ENCODE data around the gene GRK1. TPM values are rescaled to one million over a fixed set of nuclear protein-coding genes. Genes with fewer than 3 reads are reported as not detected.

Gene GRK1
- total RNA-seq, 2 experiments from 2014 or later: not detected

DNA sequence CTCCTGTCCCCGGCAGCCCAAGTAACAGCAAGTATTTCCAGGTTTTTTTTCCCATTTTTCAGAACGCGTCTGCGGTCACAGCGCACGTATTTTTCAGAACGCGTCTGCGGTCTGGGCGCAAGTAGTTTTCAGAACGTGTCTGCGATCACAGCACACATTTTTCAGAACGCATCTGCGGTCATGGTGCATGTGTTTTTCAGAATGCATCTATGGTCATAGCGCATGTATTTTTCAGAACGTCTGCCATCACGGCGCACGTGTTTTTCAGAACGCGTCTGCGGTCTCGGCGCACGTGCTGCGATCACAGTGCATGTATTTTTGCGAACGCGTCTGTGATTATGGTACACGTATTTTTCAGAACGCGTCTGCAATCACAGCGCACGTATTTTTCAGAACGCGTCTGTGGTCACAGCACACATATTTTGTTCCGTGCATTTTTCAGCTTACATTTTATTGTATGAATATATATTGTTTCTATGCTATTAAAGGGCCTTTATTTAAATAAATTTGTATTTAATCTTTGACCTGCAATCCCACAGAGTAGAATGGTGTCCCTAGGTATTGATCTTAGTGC lies 28.8 kb upstream of the GRK1 start:
- H2AFZ ChIP-seq (ENCODE audit: low read length): no peak overlapping the region
- H3K4me3 ChIP-seq (ENCODE audit: low read depth, low read length, poor library complexity, severe bottlenecking): no peak overlapping the region
- no peak for DNase-seq (ENCODE audit: low spot score)
- H3K9me2 ChIP-seq (ENCODE audit: insufficient read depth, low read length): no peaks in the 10 kb centered on the region
- peaks cover 76% of the 10 kb centered on the region for H3K36me3 ChIP-seq (ENCODE audit: insufficient read depth, low read length)
- CTCF ChIA-PET (ENCODE audit: unreplicated experiment): no interaction called here
- no peaks in the 10 kb centered on the region for H3K9me3 ChIP-seq (ENCODE audit: low read length)
- no TSS peak for BruUV-seq (replicated peaks)
- no peaks in the 10 kb centered on the region for H3K79me2 ChIP-seq (ENCODE audit: insufficient read depth, low read depth, low read length)
- POLR2A ChIA-PET: no interaction called here
- H3K4me1 ChIP-seq (ENCODE audit: insufficient read depth, low read length, poor library complexity, severe bottlenecking): no peaks in the 10 kb centered on the region
- no peak for TF ChIP-seq EZH2phosphoT487 (IDR thresholded peaks at IDR 0.05; ENCODE audit: borderline replicate concordance, low read depth, low read length)
- TF ChIP-seq, protein P1, sequence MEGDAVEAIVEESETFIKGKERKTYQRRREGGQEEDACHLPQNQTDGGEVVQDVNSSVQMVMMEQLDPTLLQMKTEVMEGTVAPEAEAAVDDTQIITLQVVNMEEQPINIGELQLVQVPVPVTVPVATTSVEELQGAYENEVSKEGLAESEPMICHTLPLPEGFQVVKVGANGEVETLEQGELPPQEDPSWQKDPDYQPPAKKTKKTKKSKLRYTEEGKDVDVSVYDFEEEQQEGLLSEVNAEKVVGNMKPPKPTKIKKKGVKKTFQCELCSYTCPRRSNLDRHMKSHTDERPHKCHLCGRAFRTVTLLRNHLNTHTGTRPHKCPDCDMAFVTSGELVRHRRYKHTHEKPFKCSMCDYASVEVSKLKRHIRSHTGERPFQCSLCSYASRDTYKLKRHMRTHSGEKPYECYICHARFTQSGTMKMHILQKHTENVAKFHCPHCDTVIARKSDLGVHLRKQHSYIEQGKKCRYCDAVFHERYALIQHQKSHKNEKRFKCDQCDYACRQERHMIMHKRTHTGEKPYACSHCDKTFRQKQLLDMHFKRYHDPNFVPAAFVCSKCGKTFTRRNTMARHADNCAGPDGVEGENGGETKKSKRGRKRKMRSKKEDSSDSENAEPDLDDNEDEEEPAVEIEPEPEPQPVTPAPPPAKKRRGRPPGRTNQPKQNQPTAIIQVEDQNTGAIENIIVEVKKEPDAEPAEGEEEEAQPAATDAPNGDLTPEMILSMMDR (conservative IDR thresholded peaks at IDR 0.05; ENCODE audit: low read length): no peak
- intact Hi-C loops (cut with micrococcal nuclease; ENCODE audit: unreplicated experiment): no loop called here
- H4K20me1 ChIP-seq (ENCODE audit: insufficient read depth, low read length): no peaks in the 10 kb centered on the region
- H3K27ac ChIP-seq (ENCODE audit: low read depth, low read length, poor library complexity, severe bottlenecking): no peak overlapping the region
- no peak overlapping the region for H3K4me2 ChIP-seq (ENCODE audit: low read length)

DNA sequence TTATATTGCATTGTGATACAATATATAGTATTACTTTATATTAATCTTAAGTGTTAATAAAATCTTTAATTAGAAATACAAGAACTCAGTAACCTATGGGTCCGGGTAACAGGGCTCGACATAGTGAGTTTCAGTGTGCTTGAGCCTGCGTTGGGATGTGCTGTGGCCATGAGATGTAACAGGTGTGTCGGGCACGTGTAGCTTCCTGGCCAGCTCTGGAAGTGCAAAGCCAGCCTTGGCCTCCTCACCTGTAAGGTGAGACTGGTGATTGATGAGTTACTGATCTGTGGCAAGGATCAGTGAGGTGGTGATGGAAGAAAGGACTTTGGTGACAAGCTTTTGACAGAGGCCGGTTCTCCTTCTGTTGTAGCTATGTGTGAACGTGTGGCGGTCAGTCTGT lies 28.2 kb upstream of the GRK1 start:
- TF ChIP-seq EZH2phosphoT487 (IDR thresholded peaks at IDR 0.05; ENCODE audit: borderline replicate concordance, low read depth, low read length): no peak
- Histone ChIP-seq H3K27ac (ENCODE audit: low read depth, low read length, poor library complexity, severe bottlenecking) (no peak overlapping the region), H3K79me2 (ENCODE audit: insufficient read depth, low read depth, low read length) (no peaks in the 10 kb centered on the region), H3K36me3 (ENCODE audit: insufficient read depth, low read length) (peaks cover 72% of the 10 kb centered on the region), H3K4me2 (ENCODE audit: low read length) (no peak overlapping the region), H3K4me1 (ENCODE audit: insufficient read depth, low read length, poor library complexity, severe bottlenecking) (no peaks in the 10 kb centered on the region), H3K4me3 (ENCODE audit: low read depth, low read length, poor library complexity, severe bottlenecking) (no peak overlapping the region), H4K20me1 (ENCODE audit: insufficient read depth, low read length) (no peaks in the 10 kb centered on the region), H3K9me2 (ENCODE audit: insufficient read depth, low read length) (no peaks in the 10 kb centered on the region), H2AFZ (ENCODE audit: low read length) (no peak overlapping the region), H3K9me3 (ENCODE audit: low read length) (no peaks in the 10 kb centered on the region)
- intact Hi-C loops (cut with micrococcal nuclease; ENCODE audit: unreplicated experiment): no loop called here
- BruUV-seq (replicated peaks): no TSS peak
- ChIA-PET CTCF (ENCODE audit: unreplicated experiment) (no interaction called here), POLR2A (no interaction called here)
- no peak for DNase-seq (ENCODE audit: low spot score)

DNA sequence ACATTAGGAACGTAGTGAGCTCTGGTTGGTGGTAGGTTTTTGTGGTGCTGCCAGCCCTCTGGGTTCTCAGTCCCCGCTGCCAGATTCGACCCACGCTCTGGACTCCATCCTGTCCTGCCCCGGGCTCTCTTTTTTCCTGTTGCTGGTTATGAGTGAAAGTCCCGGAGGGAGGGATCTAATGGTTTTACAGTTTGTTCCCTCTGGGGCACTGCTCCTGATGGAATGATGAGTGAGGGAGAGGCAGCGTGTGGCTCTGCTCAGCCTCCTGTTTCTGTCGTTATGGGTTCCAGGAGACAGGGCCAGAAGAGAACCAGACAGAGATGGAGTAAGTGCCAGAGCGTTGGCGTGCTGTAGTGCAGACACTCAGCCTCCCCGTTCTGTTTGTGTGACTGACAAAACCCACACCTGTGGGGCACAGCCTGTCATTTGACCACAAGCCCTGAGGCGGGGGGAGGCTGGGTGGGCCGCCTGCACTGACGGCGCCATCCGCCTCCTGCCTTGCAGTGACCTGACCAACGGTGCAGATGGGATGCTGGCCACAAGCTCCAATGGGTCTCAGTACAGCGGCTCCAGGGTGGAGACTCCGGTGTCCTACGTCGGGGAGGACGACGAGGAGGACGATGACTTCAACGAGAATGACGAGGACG lies 27.3 kb upstream of the GRK1 start:
- H3K9me3 ChIP-seq (ENCODE audit: low read length): no peaks in the 10 kb centered on the region
- no peak overlapping the region for H3K4me3 ChIP-seq (ENCODE audit: low read depth, low read length, poor library complexity, severe bottlenecking)
- no peaks in the 10 kb centered on the region for H3K4me1 ChIP-seq (ENCODE audit: insufficient read depth, low read length, poor library complexity, severe bottlenecking)
- H3K36me3 ChIP-seq (ENCODE audit: insufficient read depth, low read length): peaks cover 62% of the 10 kb centered on the region
- H3K27ac ChIP-seq (ENCODE audit: low read depth, low read length, poor library complexity, severe bottlenecking): no peak overlapping the region
- no peak overlapping the region for H3K4me2 ChIP-seq (ENCODE audit: low read length)
- no peaks in the 10 kb centered on the region for H3K79me2 ChIP-seq (ENCODE audit: insufficient read depth, low read depth, low read length)
- H3K9me2 ChIP-seq (ENCODE audit: insufficient read depth, low read length): no peaks in the 10 kb centered on the region
- no peaks in the 10 kb centered on the region for H4K20me1 ChIP-seq (ENCODE audit: insufficient read depth, low read length)
- BruUV-seq (replicated peaks): no TSS peak
- ChIA-PET CTCF (ENCODE audit: unreplicated experiment) (no interaction called here), POLR2A (no interaction called here)
- DNase-seq (ENCODE audit: low spot score): no peak
- TF ChIP-seq EZH2phosphoT487 (IDR thresholded peaks at IDR 0.05; ENCODE audit: borderline replicate concordance, low read depth, low read length): no peak
- TF ChIP-seq, protein P1 (conservative IDR thresholded peaks at IDR 0.05; ENCODE audit: low read length): no peak
- no peak overlapping the region for H2AFZ ChIP-seq (ENCODE audit: low read length)
- intact Hi-C loops (cut with micrococcal nuclease; ENCODE audit: unreplicated experiment): no loop called here
